Measurements from ENCODE around the gene EMSY.

DNA sequence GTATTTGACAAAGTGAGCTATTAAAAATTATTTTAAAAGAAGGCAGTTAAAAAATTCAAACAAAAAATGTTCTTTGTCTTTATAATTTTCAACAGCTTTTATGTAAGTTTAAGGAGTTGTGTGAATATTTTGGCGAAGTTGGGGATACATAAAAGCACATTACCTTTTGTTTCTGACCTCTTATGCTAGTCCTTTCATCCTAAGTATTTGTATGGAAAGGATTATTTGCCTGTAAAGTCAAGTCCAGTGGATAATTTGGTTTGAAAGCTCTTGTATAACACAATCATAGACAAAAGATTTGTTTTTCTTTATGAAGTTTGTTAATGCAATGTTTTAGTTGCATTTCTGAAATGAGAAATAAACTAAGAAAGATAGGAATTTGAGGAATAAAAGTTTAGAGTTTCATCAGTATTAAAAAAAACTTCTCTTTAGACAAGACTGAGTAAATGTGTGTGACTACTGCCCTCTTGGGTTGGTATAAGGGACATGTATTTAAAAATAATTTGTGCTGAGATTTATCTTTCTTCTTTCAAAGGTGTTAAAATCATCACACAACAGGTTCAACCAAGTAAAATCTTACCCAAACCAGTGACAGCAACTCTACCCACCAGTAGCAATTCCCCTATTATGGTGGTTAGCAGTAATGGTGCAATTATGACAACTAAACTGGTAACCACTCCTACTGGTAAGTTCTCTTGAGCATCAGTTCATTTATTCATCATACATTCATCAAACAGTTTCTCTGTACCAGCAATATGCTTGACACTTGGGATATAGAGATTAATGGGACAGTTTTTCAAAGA is 68.2 kb downstream of the EMSY start:
- TF ChIP-seq, protein P1, sequence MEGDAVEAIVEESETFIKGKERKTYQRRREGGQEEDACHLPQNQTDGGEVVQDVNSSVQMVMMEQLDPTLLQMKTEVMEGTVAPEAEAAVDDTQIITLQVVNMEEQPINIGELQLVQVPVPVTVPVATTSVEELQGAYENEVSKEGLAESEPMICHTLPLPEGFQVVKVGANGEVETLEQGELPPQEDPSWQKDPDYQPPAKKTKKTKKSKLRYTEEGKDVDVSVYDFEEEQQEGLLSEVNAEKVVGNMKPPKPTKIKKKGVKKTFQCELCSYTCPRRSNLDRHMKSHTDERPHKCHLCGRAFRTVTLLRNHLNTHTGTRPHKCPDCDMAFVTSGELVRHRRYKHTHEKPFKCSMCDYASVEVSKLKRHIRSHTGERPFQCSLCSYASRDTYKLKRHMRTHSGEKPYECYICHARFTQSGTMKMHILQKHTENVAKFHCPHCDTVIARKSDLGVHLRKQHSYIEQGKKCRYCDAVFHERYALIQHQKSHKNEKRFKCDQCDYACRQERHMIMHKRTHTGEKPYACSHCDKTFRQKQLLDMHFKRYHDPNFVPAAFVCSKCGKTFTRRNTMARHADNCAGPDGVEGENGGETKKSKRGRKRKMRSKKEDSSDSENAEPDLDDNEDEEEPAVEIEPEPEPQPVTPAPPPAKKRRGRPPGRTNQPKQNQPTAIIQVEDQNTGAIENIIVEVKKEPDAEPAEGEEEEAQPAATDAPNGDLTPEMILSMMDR (IDR thresholded peaks at IDR 0.05) = peak in 1 of 7 experiments; percentile 10
- no peak for TF ChIP-seq EP300 (IDR thresholded peaks at IDR 0.05)
